Adrenal gland (tissue), 12 donors: ENCODE results near the gene OR1C1. TPM values are rescaled to one million over a fixed set of nuclear protein-coding genes. Genes with fewer than 3 reads are reported as not detected.

Source experiments
- DNase-seq, 7 donors: peaks; one replicate each; pipeline ENCODE4 v3.0.0-alpha.2; 2019 to 2020
- H3K27ac ChIP-seq, 5 donors: fragments of 200-600 bp; sonication (generic) in 4 of 5; 1 replicate in 3 of 5; 2 replicates in 2 of 5; pipeline versions ENCODE4 v1.5.1 to v1.8.0; 2016 to 2020; ENCODE audit warnings: mild to moderate bottlenecking in 1 of 5
- H3K27me3 ChIP-seq: fragments of 200-600 bp; 2 replicates; pipeline ENCODE4 v1.8.0; 2021
- H3K36me3 ChIP-seq, 2 donors: fragments of 200-600 bp; replicated peaks in 1 of 2; 1 replicate in 1 of 2; 2 replicates in 1 of 2; pipeline versions ENCODE4 v1.5.1 to v1.8.0; 2018 to 2022
- H3K4me1 ChIP-seq, 2 donors: fragments of 200-600 bp; replicated peaks in 1 of 2; 1 replicate in 1 of 2; 2 replicates in 1 of 2; pipeline versions ENCODE4 v1.5.1 to v1.8.0; 2018 to 2021
- H3K4me3 ChIP-seq, 4 donors: fragments of 200-600 bp; sonication (generic) in 3 of 4; one replicate each; pipeline ENCODE4 v1.5.1; 2016 to 2018
- H3K9me3 ChIP-seq, 3 donors: fragments of 200-600 bp; sonication (generic) in 1 of 3; replicated peaks in 1 of 3; 1 replicate in 2 of 3; 2 replicates in 1 of 3; pipeline versions ENCODE4 v1.5.1 to v1.8.0; 2016 to 2021
- POLR2A ChIP-seq, 2 donors: fragments of 450-650 bp; IDR thresholded peaks; one replicate each; pipeline ENCODE4 v1.6.1; 2017; ENCODE audit warnings: antibody characterized with exemption in 2 of 2, mild to moderate bottlenecking in 2 of 2, moderate library complexity in 1 of 2
- WGBS, 4 donors: extraction: QIAGEN DNeasy Blood & Tissue Kit in 2 of 4; methylation state at CpG; one replicate each; pipeline versions ENCODE4 v1.1.5 to v1.1.7; 2013 to 2017; 5-methylcytosine and 5-hydroxymethylcytosine counted together
- intact Hi-C, 2 donors: fragments of 100-400 bp; cut with DNase I; formaldehyde crosslinking; loops; one replicate each; pipeline versions ENCODE4 v1.14.1 to v1.15.0; 2022 to 2023
- polyA plus RNA-seq, 3 donors: library from polyadenylated mRNA; stranded (reverse); fragments of 200-250 nt in 2 of 3; fragments of 350-450 nt in 1 of 3; fragmentation: Illumina TruSeq in 1 of 3; extraction: RNeasy Lipid Tissue Mini Kit (QIAGEN cat#74804) in 1 of 3; gene quantifications; one replicate each; pipeline ENCODE4 v1.2.3, GENCODE V29; 2013 to 2014
- total RNA-seq, 9 donors: library from RNA; depleted of rRNA in 4 of 9; stranded (reverse); fragments of >200 nt in 4 of 9; fragments of 120-200 nt in 1 of 9; fragmentation: NEBNext Ultra II Directional in 1 of 9; extraction: Animal tissue kit (Norgen Biotek cat#: 25700) in 1 of 9; gene quantifications; one replicate each; pipeline versions ENCODE4 v1.1.0 to v1.2.4, GENCODE V29; 2013 to 2023
- TF ChIP-seq, protein P1 (sequence below), 6 experiments: fragments of 450-650 bp in 4 of 6; fragments of 200-600 bp in 2 of 6; sonication (generic) in 1 of 6; IDR thresholded peaks; 1 replicate in 5 of 6; 2 replicates in 1 of 6; pipeline versions ENCODE4 v1.5.1 to v1.8.0; 2016 to 2021; ENCODE audit warnings: antibody characterized with exemption in 6 of 6, mild to moderate bottlenecking in 2 of 6, moderate library complexity in 1 of 6
- donor health status: healthy with polysubstance abuse.
- donor health status: Bipolar disorder and iron deficiency.
- donor health status: DM: yes; HTN: yes; CAD: no.
- donor health status: DM: no; HTN: no; CAD: no.
- donor health status: DM: no; HTN: no; CAD: no.
- donor health status: DM: yes; HTN: yes; CAD: no.

OR1C1 gene
- total and polyA plus RNA-seq, 12 donors, result not detected

DNA sequence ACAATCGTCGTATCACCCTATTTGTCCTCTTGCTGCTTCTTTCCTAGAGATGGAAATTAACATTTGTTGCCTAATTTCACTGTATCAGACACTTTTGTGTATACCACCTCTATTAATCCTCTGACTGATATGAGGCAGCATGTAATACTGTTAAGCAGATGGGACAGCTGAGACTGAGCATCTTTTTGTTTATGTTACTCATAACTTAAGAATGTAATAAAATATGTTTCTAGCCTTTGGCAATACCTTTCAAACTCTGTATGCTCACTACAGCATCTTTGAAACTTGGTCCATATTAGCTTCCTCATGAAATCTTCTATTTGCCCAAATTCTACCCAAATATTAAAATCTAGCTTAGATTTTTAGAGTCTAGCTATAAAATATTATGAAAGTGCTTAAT is 19.6 kb downstream of the OR1C1 start:
- no peaks in the 10 kb centered on the region for H3K4me1 ChIP-seq
- no peak overlapping the region for H3K4me3 ChIP-seq
- no peaks in the 10 kb centered on the region for H3K27me3 ChIP-seq
- no peak for DNase-seq
- 86 to 92% (median 88%) methylated on average over 2 of the region's 2 CpGs for WGBS, 4 donors
- intact Hi-C loops, result no loop called here
- no peaks in the 10 kb centered on the region for H3K9me3 ChIP-seq
- no peak for TF ChIP-seq POLR2A (IDR thresholded peaks at IDR 0.05)
- TF ChIP-seq, protein P1, sequence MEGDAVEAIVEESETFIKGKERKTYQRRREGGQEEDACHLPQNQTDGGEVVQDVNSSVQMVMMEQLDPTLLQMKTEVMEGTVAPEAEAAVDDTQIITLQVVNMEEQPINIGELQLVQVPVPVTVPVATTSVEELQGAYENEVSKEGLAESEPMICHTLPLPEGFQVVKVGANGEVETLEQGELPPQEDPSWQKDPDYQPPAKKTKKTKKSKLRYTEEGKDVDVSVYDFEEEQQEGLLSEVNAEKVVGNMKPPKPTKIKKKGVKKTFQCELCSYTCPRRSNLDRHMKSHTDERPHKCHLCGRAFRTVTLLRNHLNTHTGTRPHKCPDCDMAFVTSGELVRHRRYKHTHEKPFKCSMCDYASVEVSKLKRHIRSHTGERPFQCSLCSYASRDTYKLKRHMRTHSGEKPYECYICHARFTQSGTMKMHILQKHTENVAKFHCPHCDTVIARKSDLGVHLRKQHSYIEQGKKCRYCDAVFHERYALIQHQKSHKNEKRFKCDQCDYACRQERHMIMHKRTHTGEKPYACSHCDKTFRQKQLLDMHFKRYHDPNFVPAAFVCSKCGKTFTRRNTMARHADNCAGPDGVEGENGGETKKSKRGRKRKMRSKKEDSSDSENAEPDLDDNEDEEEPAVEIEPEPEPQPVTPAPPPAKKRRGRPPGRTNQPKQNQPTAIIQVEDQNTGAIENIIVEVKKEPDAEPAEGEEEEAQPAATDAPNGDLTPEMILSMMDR (IDR thresholded peaks at IDR 0.05), result no peak
- H3K36me3 ChIP-seq, result no peaks in the 10 kb centered on the region
- no peak overlapping the region for H3K27ac ChIP-seq

DNA sequence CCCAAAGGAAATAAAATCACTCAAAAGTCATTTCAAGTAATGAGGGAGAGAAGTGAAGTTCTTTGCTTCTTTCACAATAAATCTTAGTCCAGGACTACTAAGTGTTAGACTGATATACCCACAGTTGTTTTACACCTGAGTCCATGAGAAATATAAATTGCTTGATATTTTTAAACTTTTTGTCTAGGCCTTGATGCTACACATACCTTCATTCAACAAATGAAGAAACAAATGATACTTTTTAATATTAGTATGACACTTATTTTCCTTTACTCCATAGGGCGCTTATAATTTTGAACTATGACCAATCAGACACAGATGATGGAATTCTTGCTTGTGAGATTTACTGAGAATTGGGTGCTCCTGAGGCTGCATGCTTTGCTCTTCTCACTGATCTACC is 22.0 kb downstream of the OR1C1 start, which contains the start of gene OR14K1:
TSS of gene OR14K1 (plus strand) at position 301 of the 400 bp plus-strand sequence. CDS start at position 301, 0 bp downstream.
- Histone ChIP-seq H3K4me3 (no peak within 1 kb of the TSS), H3K4me1 (no peaks in the 10 kb centered on the region), H3K27ac (no peak within 1 kb of the TSS), H3K9me3 (no peaks in the 10 kb centered on the region), H3K27me3 (no peaks in the 10 kb centered on the region), H3K36me3 (no peaks in the 10 kb centered on the region)
- intact Hi-C loops, result no loop called here
- DNase-seq, result no peak
- no peak for TF ChIP-seq POLR2A (IDR thresholded peaks at IDR 0.05)
- TF ChIP-seq, protein P1 (IDR thresholded peaks at IDR 0.05), result no peak
- 84 to 90% (median 86%) methylated on average over 1 of the region's 1 CpG for WGBS, 4 donors

DNA sequence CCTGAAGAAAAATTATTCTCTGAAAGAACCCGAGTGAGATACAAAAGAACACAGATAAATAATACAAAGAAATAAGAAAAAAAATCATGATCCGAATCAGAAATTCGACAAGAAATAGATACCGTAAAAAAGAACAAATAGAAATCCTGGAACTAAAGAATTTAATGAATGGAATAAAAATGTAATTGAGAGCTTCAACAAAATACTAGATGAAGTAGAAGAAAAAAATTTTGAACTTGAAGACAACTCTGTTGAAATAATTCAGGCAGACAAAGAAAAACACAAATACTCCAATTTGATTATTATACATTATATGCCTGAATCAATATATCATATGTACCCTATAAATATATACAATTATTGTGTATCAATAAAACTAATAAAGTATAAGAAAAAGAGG is 39.1 kb downstream of the OR1C1 start:
- TF ChIP-seq, protein P1 (IDR thresholded peaks at IDR 0.05), result no peak
- TF ChIP-seq POLR2A (IDR thresholded peaks at IDR 0.05), result no peak
- DNase-seq, result no peak
- Histone ChIP-seq H3K9me3 (peaks cover 0 to 5% (median 0%) of the 10 kb centered on the region in 3 donors), H3K4me1 (no peaks in the 10 kb centered on the region), H3K27ac (no peak overlapping the region), H3K27me3 (no peaks in the 10 kb centered on the region), H3K36me3 (no peaks in the 10 kb centered on the region), H3K4me3 (no peak overlapping the region)
- intact Hi-C loops, result no loop called here
- 86 to 94% (median 88%) methylated on average over 4 of the region's 4 CpGs for WGBS, 4 donors

DNA sequence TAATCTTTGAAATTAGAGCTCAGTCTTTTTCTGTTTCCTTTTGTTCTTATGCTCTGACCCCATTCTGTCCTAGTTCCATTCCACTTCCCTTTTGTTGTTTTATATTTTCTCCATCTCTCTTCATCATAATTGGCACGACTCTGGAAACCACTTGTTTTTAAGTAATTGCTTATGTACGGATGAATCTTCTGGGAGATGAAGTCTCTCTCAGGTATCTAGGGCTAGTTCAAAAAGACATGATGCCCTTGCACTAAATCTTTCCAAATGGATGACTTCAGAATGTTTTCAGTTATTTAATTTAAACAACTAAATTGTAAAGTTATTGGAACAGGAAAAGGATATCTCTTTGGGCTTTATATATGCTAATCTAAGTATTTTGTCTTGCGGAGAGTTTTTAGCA is 43.8 kb downstream of the OR1C1 start, which contains the start of gene OR6F1:
TSS of gene OR6F1 (minus strand) at position 101 of the 400 bp plus-strand sequence. CDS start 3,891 bp downstream, outside the sequence.
- Histone ChIP-seq H3K9me3 (peaks cover 0 to under 1% (median 0%) of the 10 kb centered on the region in 3 donors), H3K36me3 (no peaks in the 10 kb centered on the region), H3K4me1 (no peaks in the 10 kb centered on the region), H3K4me3 (no peak within 1 kb of the TSS), H3K27me3 (no peaks in the 10 kb centered on the region), H3K27ac (no peak within 1 kb of the TSS)
- intact Hi-C loops, result no loop called here
- no peak for DNase-seq
- no peak for TF ChIP-seq POLR2A (IDR thresholded peaks at IDR 0.05)
- TF ChIP-seq, protein P1 (IDR thresholded peaks at IDR 0.05), result no peak
- 73 to 81% (median 77%) methylated on average over 3 of the region's 3 CpGs for WGBS, 4 donors
